Activated naive CD8-positive, alpha-beta T cell treated with anti-CD3 and anti-CD28 coated beads for 36 hours (primary cell): ENCODE data around the gene B4GALT5. TPM values are rescaled to one million over a fixed set of nuclear protein-coding genes. Genes with fewer than 3 reads are reported as not detected.
"Not testable (repeated sequence)": the region's sequence is repeated elsewhere in the genome, so short reads cannot be mapped to it uniquely, and the experiment has no call there.

Experiments
- DNase-seq: peaks from one replicate; pipeline ENCODE4 v3.0.0; 2021
- H3K27ac Mint-ChIP-seq: one replicate; pipeline ENCODE4 v1.8.0; 2022; ENCODE audit warnings: mild to moderate bottlenecking, moderate library complexity, mixed read lengths
- H3K27me3 Mint-ChIP-seq: one replicate; pipeline ENCODE4 v1.8.0; 2022; ENCODE audit warnings: mild to moderate bottlenecking, mixed read lengths
- H3K36me3 Mint-ChIP-seq: one replicate; pipeline ENCODE4 v1.8.0; 2021; ENCODE audit warnings: mild to moderate bottlenecking, mixed read lengths
- H3K4me1 Mint-ChIP-seq: one replicate; pipeline ENCODE4 v1.8.0; 2021; ENCODE audit warnings: mixed read lengths
- H3K4me3 Mint-ChIP-seq: one replicate; pipeline ENCODE4 v1.8.0; 2022; ENCODE audit warnings: mild to moderate bottlenecking, moderate library complexity, mixed read lengths
- H3K9me3 Mint-ChIP-seq: one replicate; pipeline ENCODE4 v1.8.0; 2022; ENCODE audit warnings: mixed read lengths
- total RNA-seq, 2 experiments: library from RNA; stranded (reverse); gene quantifications; one replicate each; pipeline ENCODE4 v1.2.3, GENCODE V29; 2021

Gene B4GALT5
- total RNA-seq, 2 experiments from 2014 or later = 22.4 to 23.3 TPM

DNA sequence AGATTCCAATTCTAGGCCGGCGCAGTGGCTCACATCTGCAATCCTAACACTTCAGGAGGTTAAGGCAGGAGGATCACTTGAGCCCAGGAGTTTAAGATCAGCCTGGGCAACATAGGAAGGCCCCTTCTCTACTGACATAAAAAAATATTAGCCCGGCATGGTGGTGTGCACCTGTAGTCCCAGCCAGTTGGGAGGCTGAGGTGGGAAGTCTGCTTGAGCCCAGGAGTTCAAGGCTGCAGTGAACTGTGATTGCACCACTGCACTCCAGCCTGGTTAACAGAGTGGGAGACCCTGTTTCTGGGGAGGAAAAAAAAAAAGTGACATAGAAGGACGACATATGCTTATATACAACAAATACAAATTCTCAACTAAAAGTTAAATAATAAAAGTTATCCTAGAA, 30.9 kb downstream of the B4GALT5 start:
- H3K36me3 Mint-ChIP-seq = peaks cover 17% of the 10 kb centered on the region
- H3K4me1 Mint-ChIP-seq = peaks cover 40% of the 10 kb centered on the region
- H3K27me3 Mint-ChIP-seq = no peaks in the 10 kb centered on the region
- no peak overlapping the region for H3K4me3 Mint-ChIP-seq
- no peaks in the 10 kb centered on the region for H3K9me3 Mint-ChIP-seq
- no peak for DNase-seq
- no peak overlapping the region for H3K27ac Mint-ChIP-seq

DNA sequence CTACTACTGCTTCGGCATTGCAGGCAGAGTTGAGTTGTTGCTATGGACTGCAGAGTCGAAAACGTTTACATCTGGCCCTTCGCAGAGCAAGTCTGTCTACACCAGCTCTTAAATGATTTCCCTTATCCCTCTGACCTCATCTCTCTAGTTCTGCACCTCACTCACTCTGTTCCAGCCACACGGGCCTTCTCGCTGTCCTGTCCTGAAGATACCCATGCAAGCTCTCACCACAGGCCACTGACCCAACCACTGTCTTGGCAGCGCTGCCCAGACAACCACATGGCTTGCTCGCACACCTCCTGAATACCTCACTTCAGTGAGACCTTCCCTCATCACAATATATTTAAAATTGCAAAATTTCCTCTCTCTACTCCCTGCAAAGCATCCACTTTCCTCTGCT, 31.4 kb downstream of the B4GALT5 start:
- DNase-seq = no peak
- H3K4me3 Mint-ChIP-seq = no peak overlapping the region
- H3K4me1 Mint-ChIP-seq = peaks cover 43% of the 10 kb centered on the region
- no peak overlapping the region for H3K27ac Mint-ChIP-seq
- peaks cover 17% of the 10 kb centered on the region for H3K36me3 Mint-ChIP-seq
- no peaks in the 10 kb centered on the region for H3K27me3 Mint-ChIP-seq
- no peaks in the 10 kb centered on the region for H3K9me3 Mint-ChIP-seq

DNA sequence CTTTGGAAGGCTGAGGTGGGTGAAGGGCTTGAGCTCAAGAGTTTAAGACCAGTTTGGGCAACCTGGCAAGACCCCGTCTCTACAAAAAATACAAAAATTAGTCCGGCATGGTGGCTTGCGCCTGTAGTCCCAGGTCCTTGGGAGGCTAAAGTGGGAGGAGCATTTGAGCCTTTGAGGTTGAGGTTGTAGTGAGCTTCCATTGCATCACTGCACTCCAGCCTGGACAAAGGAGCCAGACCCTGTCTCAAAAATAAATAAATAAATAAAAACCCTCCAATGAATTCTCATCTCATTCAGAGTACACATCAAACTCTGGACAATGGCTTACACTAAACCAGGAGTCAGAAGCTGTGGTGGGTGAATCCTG, 31.8 kb downstream of the B4GALT5 start:
- Mint-ChIP-seq H3K27ac (no peak overlapping the region), H3K4me3 (no peak overlapping the region), H3K27me3 (no peaks in the 10 kb centered on the region), H3K9me3 (no peaks in the 10 kb centered on the region), H3K36me3 (peaks cover 21% of the 10 kb centered on the region), H3K4me1 (peaks cover 47% of the 10 kb centered on the region)
- no peak for DNase-seq

DNA sequence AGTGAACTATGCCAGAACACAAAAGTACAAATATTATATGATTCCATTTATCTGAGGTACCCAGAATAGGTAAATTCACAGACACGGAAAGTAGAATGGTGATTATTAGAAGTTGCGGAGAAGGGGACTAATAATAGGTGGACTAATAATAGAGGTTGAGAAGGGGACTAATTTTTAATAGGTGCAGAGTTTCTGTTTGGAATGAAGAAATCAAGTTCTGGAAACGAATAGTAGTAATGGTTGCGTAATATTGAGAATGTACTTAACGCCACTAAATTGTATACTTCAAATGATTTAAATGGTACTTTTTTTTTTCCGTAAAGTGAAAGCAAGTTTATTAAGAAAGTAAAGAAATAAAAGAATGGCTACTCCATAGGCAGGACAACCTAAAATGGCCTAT, 33.2 kb downstream of the B4GALT5 start:
- Mint-ChIP-seq H3K4me1 (peaks cover 49% of the 10 kb centered on the region), H3K27ac (no peak overlapping the region), H3K36me3 (peaks cover 21% of the 10 kb centered on the region), H3K9me3 (no peaks in the 10 kb centered on the region), H3K4me3 (no peak overlapping the region), H3K27me3 (no peaks in the 10 kb centered on the region)
- DNase-seq = no peak

DNA sequence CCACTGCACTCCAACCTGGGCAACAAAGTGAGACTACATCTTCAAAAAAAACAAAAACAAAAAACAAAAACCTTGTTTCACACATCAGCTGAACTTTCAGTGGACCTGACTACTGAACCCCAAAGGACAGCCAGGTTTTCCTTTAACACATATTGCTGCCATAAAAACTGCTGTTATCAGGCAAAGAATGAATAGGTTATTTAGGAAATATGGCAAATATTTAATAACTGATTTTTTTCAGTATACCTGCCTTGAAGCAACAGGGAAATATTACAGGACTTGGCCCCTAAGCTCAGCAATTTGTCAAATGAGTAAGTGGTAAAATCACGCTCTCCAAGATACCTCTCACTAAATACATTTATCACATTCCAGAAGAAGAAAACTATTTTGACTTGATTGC, 34.0 kb downstream of the B4GALT5 start:
- no peak overlapping the region for H3K27ac Mint-ChIP-seq
- H3K4me3 Mint-ChIP-seq = no peak overlapping the region
- peaks cover 20% of the 10 kb centered on the region for H3K36me3 Mint-ChIP-seq
- H3K9me3 Mint-ChIP-seq = no peaks in the 10 kb centered on the region
- no peaks in the 10 kb centered on the region for H3K27me3 Mint-ChIP-seq
- H3K4me1 Mint-ChIP-seq = peaks cover 44% of the 10 kb centered on the region
- no peak for DNase-seq

DNA sequence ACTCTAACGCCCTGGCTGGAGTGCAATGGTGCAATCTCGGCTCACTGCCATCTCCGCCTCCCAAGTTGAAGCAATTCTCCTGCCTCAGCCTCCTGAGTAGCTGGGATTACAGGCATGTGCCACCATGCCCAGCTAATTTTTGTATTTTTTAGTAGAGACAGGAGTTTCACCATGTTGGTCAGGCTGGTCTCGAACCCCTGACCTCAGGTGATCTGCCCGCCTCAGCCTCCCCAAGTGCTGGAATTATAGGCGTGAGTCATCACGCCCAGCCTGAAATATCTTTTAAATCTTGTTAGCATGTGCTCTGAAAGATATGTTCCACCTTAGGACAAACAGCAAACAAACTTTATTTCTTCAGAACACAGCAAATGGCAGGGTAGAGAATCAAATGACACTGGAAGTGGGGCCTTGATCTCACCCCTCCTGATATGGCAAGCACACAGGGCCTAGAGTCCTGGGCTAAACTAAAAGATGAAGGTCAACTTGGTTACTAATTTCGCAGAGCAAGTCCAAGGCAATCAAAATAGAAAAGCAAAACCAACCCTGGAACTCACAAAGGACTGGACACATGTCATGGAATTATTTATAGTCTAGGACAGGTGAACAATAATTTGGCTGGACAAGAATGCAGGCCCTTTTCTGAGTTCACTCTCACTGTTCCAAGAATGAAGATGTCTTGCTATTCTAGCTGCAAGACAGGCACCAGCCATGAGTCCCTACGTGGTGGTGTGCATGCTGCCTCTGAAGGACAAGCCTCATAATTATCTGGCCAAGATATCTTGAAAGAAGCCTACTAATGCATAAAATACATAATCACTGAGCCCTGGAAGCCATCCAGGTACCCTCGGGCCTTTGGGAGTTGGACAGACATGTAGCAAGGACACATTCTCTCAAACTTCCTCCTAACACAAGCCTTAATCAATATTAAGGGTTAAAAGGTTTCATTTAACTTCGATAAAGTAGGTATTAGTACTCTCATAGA, 35.6 kb downstream of the B4GALT5 start:
- Mint-ChIP-seq H3K9me3 (no peaks in the 10 kb centered on the region), H3K27ac (peak overlapping the region; percentile 43), H3K27me3 (no peaks in the 10 kb centered on the region), H3K4me1 (peaks cover 49% of the 10 kb centered on the region), H3K4me3 (no peak overlapping the region), H3K36me3 (peaks cover 19% of the 10 kb centered on the region)
- no peak for DNase-seq

DNA sequence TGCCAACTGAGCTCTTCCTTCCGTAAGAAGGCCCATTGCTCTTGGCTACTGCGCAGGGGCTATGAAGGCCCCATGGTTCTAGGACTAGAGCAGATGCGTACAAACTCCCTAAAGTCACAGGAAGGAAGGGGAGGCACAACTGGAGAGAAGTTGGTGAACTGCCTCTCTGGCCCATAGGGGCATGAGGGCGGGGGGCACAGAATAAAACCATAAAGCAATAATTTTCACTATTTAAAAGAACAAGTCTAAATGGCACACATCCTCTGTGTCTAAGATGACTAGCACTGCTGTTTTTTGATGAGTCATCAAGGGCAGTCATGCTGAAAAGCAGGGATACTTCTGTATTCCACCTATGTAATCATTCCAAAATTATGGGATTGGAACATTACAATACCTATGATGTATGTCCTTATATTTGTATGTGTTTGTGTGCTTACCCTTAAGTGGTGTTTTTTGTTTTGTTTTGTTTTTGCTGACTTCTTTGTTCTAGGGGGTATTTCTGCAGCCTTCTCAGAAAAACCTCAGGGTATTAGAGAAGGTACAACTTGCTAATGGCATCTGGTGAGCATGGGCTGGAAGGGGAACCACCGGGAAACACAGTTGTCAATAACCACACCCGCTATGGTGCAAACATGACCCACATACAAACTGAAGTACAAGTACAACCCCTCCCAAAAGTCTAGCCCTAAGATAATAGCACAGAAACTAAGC, 36.9 kb downstream of the B4GALT5 start:
- peak; percentile 22 for DNase-seq
- Mint-ChIP-seq H3K27me3 (no peaks in the 10 kb centered on the region), H3K9me3 (no peaks in the 10 kb centered on the region), H3K36me3 (peaks cover 15% of the 10 kb centered on the region), H3K4me1 (peaks cover 54% of the 10 kb centered on the region), H3K27ac (peak overlapping the region; percentile 30), H3K4me3 (no peak overlapping the region)

DNA sequence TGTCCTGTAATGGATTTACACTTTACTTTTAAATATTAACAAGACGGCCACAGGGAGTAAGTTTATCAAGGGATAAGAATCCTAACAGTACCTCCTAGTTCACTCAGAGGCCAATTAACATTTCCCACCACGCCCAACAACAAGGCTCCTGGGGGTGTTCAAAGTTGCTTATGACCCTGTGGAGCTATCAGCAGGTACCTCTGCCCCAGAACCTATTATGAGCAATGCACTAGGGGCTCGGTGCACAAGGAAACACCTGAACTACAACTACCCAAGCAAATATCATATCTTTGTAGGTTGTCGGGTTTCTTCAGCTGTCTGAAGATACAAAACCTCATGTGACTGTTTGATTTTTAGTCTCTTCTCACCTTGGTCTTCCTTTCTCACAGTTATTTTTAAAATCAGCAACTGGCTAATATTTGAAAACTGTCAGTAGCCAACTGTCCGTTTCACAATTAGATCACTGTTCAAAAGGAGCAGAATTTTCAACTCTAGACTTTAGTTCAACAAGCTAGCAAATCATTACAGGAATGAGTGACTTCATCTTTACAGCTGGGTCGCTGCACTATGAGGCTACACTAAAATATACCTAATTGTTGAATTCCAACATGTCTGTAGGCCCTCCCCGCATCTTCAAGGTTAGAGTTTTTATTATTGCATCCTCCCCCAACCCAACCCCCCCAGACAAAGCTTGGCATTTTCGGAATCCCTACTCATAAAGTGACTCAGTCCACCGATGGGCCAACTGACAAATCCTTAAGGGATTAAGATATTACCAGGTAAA, 38.1 kb downstream of the B4GALT5 start:
- H3K27me3 Mint-ChIP-seq = no peaks in the 10 kb centered on the region
- H3K9me3 Mint-ChIP-seq = no peaks in the 10 kb centered on the region
- H3K4me3 Mint-ChIP-seq = no peak overlapping the region
- H3K4me1 Mint-ChIP-seq = peaks cover 56% of the 10 kb centered on the region
- no peak overlapping the region for H3K27ac Mint-ChIP-seq
- H3K36me3 Mint-ChIP-seq = peaks cover 10% of the 10 kb centered on the region
- DNase-seq = no peak

DNA sequence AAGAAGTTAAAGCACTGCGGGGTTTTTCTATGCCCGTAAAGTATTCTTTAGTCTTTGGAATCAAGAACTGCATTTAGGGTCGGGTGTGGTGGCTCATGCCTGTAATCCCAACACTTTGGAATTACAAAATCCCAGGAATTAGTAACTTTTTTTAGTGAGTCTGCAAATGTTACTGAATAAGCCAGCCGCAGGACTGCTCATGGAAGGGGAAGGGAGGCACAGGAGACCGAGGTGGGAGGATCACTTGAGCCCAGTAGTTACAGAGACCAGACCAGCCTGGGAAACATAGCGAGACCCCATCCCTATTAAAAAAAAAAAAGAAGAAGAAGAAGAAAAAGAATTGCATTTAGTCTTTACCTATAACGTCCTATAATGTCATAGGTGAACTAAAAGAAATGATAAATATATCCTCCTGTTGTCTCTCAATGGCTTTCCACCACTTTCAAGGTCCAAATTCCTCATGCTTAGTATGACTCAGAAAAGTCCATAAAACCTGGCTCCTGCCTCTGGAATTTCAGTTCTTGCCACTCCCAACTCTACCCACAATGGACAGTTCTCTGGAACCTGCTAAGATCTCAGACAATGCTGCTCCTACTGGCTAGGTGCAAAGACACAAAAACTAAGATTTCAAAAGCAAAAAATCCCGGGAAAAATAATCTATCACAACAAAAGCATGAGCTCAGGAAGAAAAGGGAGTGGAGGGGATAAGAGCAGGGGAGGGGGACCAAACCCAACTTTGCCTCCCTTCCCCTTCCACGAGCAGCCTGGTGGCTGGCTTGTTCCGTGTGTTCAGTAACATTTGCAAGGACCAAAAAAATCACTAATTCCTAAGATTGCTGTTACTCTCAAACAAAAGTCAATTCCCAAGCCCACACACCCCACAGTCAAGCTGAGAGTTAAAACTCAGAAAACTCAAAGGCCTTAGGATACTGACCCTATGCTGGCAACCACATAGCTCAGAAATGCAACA, 39.0 kb downstream of the B4GALT5 start:
- no peaks in the 10 kb centered on the region for H3K27me3 Mint-ChIP-seq
- H3K9me3 Mint-ChIP-seq = no peaks in the 10 kb centered on the region
- H3K4me1 Mint-ChIP-seq = peaks cover 60% of the 10 kb centered on the region
- no peak overlapping the region for H3K27ac Mint-ChIP-seq
- DNase-seq = no peak
- H3K36me3 Mint-ChIP-seq = peaks cover 10% of the 10 kb centered on the region
- no peak overlapping the region for H3K4me3 Mint-ChIP-seq

DNA sequence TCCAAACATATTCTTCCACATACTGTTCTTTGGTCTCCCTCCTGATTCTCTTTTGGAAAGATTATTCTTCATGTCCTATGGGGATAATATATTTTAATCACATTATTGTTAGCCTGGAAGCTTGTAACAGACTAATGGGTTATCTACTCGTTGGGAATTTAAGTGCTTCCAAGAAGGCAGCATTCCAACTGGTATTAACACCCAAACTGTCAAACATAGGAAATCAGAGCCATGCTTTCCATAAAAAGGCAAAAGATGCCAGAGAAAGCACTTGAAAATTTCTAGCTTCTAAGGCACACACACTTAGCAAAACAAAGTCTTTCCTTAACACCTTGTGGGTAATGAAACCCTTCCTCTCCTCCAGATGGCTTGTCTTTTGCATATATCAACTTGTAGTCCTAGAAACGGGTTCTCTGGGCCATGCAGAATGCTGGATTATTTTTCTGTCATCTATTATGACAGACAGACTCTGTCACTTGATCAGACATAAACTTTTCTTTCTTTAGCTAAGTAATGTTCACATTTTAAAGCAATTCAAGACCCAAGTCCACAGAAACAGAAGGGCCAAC, 41.5 kb downstream of the B4GALT5 start:
- Mint-ChIP-seq H3K9me3 (no peaks in the 10 kb centered on the region), H3K4me3 (no peak overlapping the region), H3K36me3 (peaks cover 3% of the 10 kb centered on the region), H3K27ac (no peak overlapping the region), H3K4me1 (peaks cover 57% of the 10 kb centered on the region), H3K27me3 (no peaks in the 10 kb centered on the region)
- no peak for DNase-seq

DNA sequence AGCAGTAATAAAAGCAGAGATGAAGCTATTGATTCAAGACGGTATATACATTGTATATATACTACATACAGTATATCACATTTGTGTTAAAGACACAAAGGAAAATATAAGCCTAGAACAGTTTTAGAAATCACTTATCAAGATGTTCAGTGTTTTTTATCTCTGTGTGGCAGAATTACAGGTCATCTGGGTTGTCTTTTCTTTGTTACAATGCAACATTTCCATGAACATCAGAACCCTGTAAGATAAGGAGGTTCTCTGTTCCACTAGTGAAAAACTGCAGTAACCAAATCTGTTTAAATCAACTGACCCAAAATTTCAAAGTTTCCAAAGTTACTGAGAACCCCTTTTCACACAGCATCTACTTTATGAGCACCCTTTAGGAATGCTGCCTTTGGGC, 42.2 kb downstream of the B4GALT5 start:
- no peaks in the 10 kb centered on the region for H3K27me3 Mint-ChIP-seq
- no peaks in the 10 kb centered on the region for H3K36me3 Mint-ChIP-seq
- H3K4me1 Mint-ChIP-seq = peaks cover 49% of the 10 kb centered on the region
- no peak for DNase-seq
- no peak overlapping the region for H3K4me3 Mint-ChIP-seq
- H3K27ac Mint-ChIP-seq = no peak overlapping the region
- H3K9me3 Mint-ChIP-seq = no peaks in the 10 kb centered on the region

DNA sequence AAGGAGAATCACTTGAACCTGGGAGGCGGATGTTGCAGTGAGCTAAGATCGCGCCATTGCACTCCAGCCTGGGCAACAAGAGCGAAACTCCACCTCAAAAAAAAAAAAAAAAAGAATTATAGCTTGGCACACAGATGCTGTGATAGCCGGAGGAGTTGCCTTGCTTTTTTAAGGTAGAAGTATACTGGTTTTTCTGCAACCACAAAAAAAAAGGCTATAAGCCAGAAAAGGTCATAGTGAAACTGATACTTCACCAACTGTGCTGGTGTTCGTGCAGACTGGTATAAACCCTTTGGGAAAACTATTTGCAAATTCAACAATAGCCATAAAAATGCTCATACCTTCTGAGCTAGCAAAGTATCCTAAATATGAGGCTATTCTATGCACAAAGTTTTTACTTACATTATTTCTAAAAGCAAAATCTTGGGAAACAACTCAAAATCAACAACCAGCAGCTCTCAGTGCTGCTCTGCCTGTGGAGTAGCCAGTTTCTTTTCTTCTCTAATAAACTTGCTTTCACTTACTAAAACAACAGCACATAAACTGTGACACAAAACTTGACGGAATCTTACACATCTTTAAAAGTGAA, 44.0 kb downstream of the B4GALT5 start:
- peaks cover 44% of the 10 kb centered on the region for H3K4me1 Mint-ChIP-seq
- peak overlapping the region; percentile 49 for H3K27ac Mint-ChIP-seq
- no peaks in the 10 kb centered on the region for H3K9me3 Mint-ChIP-seq
- H3K4me3 Mint-ChIP-seq = no peak overlapping the region
- no peak for DNase-seq
- H3K27me3 Mint-ChIP-seq = no peaks in the 10 kb centered on the region
- H3K36me3 Mint-ChIP-seq = no peaks in the 10 kb centered on the region

DNA sequence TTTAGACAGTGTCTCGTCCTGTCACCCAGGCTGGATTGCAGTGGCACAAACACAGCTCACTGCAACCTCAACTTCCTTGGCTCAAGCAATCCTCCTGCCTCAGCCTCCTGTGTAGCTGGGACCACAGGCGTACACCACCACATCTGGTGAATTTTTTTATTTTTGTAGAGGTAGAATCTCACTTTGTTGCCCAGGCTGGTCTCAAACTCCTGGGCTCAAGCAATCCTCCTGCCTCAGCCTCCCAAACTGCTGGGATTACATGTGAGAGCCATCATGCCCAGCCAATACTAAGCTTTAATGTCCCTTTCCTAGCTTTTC, 44.8 kb downstream of the B4GALT5 start:
- Mint-ChIP-seq H3K27ac (peak overlapping the region; percentile 40), H3K4me1 (peaks cover 44% of the 10 kb centered on the region), H3K4me3 (peak overlapping the region; percentile 19)
- not testable (repeated sequence) for DNase-seq, H3K9me3 Mint-ChIP-seq, H3K36me3 Mint-ChIP-seq, H3K27me3 Mint-ChIP-seq
